GM23338 (cell line): ENCODE measurements around the gene NAA25. TPM values are rescaled to one million over a fixed set of nuclear protein-coding genes. Genes with fewer than 3 reads are reported as not detected.

Experiments
- ATAC-seq: fragments of 200-7000 bp; cut with Tn5 transposase; 3 replicates; pipeline ENCODE4 v1.9.1; 2020
- DNase-seq: peaks from one replicate; pipeline ENCODE4 v3.0.0-alpha.2; 2015; ENCODE audit warnings: low spot score
- H2AFZ ChIP-seq: fragments of 200-600 bp; sonication (generic); 2 replicates; pipeline ENCODE4 v1.8.0; 2016; ENCODE audit warnings: antibody characterized with exemption, mild to moderate bottlenecking, moderate library complexity
- H3F3A ChIP-seq: fragments of 200-600 bp; sonication (generic); replicated peaks from 2 replicates; pipeline ENCODE4 v1.8.0; 2017; ENCODE audit warnings: antibody characterized with exemption, mixed run types, low read depth
- H3K27ac ChIP-seq: fragments of 200-600 bp; sonication (generic); 2 replicates; pipeline ENCODE4 v1.6.1; 2016; ENCODE audit warnings: low read depth
- H3K27me3 ChIP-seq: fragments of 200-600 bp; sonication (generic); 2 replicates; pipeline ENCODE4 v1.8.0; 2016; ENCODE audit warnings: mild to moderate bottlenecking, mixed run types, moderate library complexity; ENCODE audit not compliant: insufficient read depth
- H3K36me3 ChIP-seq: fragments of 200-600 bp; sonication (generic); 2 replicates; pipeline ENCODE4 v1.8.0; 2016; ENCODE audit warnings: mild to moderate bottlenecking; ENCODE audit not compliant: insufficient read depth
- H3K4me1 ChIP-seq: fragments of 200-600 bp; sonication (generic); 2 replicates; pipeline ENCODE4 v1.8.0; 2016; ENCODE audit warnings: mild to moderate bottlenecking, moderate library complexity; ENCODE audit not compliant: insufficient read depth
- H3K4me2 ChIP-seq: fragments of 200-600 bp; sonication (generic); 2 replicates; pipeline ENCODE4 v1.7.1; 2017; ENCODE audit warnings: mixed run types
- H3K4me3 ChIP-seq: fragments of 200-600 bp; sonication (generic); 2 replicates; pipeline ENCODE4 v1.6.1; 2016; ENCODE audit warnings: mixed run types
- H3K79me2 ChIP-seq: fragments of 200-600 bp; sonication (generic); replicated peaks from 2 replicates; pipeline ENCODE4 v1.8.0; 2017; ENCODE audit warnings: mild to moderate bottlenecking; ENCODE audit not compliant: insufficient read depth
- H3K9me2 ChIP-seq: fragments of 200-600 bp; sonication (generic); 2 replicates; pipeline ENCODE4 v1.8.0; 2017; ENCODE audit not compliant: insufficient read depth
- H4K20me1 ChIP-seq: fragments of 200-600 bp; sonication (generic); replicated peaks from 2 replicates; pipeline ENCODE4 v1.8.0; 2017; ENCODE audit warnings: mild to moderate bottlenecking; ENCODE audit not compliant: insufficient read depth
- H3K27ac Mint-ChIP-seq: 2 replicates; pipeline ENCODE4 v1.8.0; 2020; ENCODE audit warnings: inconsistent platforms, mild to moderate bottlenecking, moderate library complexity, mixed read lengths
- H3K27me3 Mint-ChIP-seq: 3 replicates; pipeline ENCODE4 v1.8.0; 2022; ENCODE audit warnings: low read depth, mild to moderate bottlenecking, moderate library complexity, mixed read lengths, inconsistent platforms; ENCODE audit not compliant: insufficient read depth, poor library complexity
- H3K36me3 Mint-ChIP-seq: 3 replicates; pipeline ENCODE4 v1.8.0; 2021; ENCODE audit warnings: low read depth, mild to moderate bottlenecking, inconsistent platforms, moderate library complexity, mixed read lengths
- H3K4me1 Mint-ChIP-seq: 3 replicates; pipeline ENCODE4 v1.8.0; 2020; ENCODE audit warnings: mild to moderate bottlenecking, inconsistent platforms, mixed read lengths
- H3K4me3 Mint-ChIP-seq: 3 replicates; pipeline ENCODE4 v1.8.0; 2021; ENCODE audit warnings: moderate library complexity, mild to moderate bottlenecking, inconsistent platforms, mixed read lengths
- H3K9me3 Mint-ChIP-seq: 3 replicates; pipeline ENCODE4 v1.8.0; 2020; ENCODE audit warnings: moderate library complexity, mild to moderate bottlenecking, inconsistent platforms, mixed read lengths
- CREB1 ChIP-seq: fragments of 250-450 bp; sonication (Bioruptor Pico); IDR thresholded peaks from 2 replicates; pipeline ENCODE4 v1.5.0; 2020; ENCODE audit warnings: low read depth, mild to moderate bottlenecking, moderate library complexity
- EZH2 ChIP-seq: fragments of 200-600 bp; sonication (generic); IDR thresholded peaks from one replicate; pipeline ENCODE4 v1.8.0; 2017; ENCODE audit warnings: antibody characterized with exemption, mild to moderate bottlenecking, low read depth; ENCODE audit not compliant: unreplicated experiment
- EZH2phosphoT487 ChIP-seq: fragments of 200-600 bp; sonication (generic); IDR thresholded peaks from one replicate; pipeline ENCODE4 v1.8.1; 2018; ENCODE audit warnings: antibody characterized with exemption; ENCODE audit not compliant: unreplicated experiment
- JUNB ChIP-seq: IDR thresholded peaks from one replicate; pipeline ENCODE4 v1.6.1; 2016; ENCODE audit warnings: antibody characterized with exemption; ENCODE audit not compliant: unreplicated experiment
- NANOG ChIP-seq: IDR thresholded peaks from 2 replicates; pipeline ENCODE4 v1.6.1; 2016; ENCODE audit warnings: antibody characterized with exemption, borderline replicate concordance
- POLR2AphosphoS5 ChIP-seq: IDR thresholded peaks from 2 replicates; pipeline ENCODE4 v1.6.1; 2016; ENCODE audit warnings: antibody characterized with exemption, low read depth
- STAT1 ChIP-seq: IDR thresholded peaks from one replicate; pipeline ENCODE4 v1.6.1; 2016; ENCODE audit warnings: antibody characterized with exemption; ENCODE audit not compliant: unreplicated experiment
- ZNF114 ChIP-seq: fragments of 250-450 bp; sonication (Bioruptor Pico); IDR thresholded peaks from 2 replicates; pipeline ENCODE4 v1.5.0; 2020; ENCODE audit warnings: mild to moderate bottlenecking, moderate library complexity
- ZNF331 ChIP-seq: fragments of 250-450 bp; sonication (Bioruptor Pico); IDR thresholded peaks from 2 replicates; pipeline ENCODE4 v1.5.0; 2020; ENCODE audit warnings: low read depth, mild to moderate bottlenecking, moderate library complexity
- polyA plus RNA-seq: library from polyadenylated mRNA; unstranded; fragments of >200 nt; fragmentation: Nextera tagmentation; extraction: Ambion mirVana; gene quantifications from 2 replicates; pipeline ENCODE4 v1.2.1, GENCODE V29; 2016
- total RNA-seq: library from RNA; depleted of rRNA; stranded (reverse); fragments of >200 nt; shearing (Covaris generic); gene quantifications from 2 replicates; pipeline ENCODE4 v1.2.3, GENCODE V29; 2014
- TF ChIP-seq, protein P1 (sequence below): IDR thresholded peaks from one replicate; pipeline ENCODE4 v1.6.1; 2018; ENCODE audit warnings: antibody characterized with exemption; ENCODE audit not compliant: unreplicated experiment
- TF ChIP-seq, protein P2 (sequence below): fragments of 250-450 bp; sonication (Bioruptor Pico); IDR thresholded peaks from 2 replicates; pipeline ENCODE4 v1.5.0; 2020; ENCODE audit warnings: mild to moderate bottlenecking, moderate library complexity
- TF ChIP-seq, protein P3 (sequence below): IDR thresholded peaks from 2 replicates; pipeline ENCODE4 v1.6.1; 2016; ENCODE audit warnings: antibody characterized with exemption
- TF ChIP-seq, protein P4 (sequence below), 2 experiments: fragments of 200-600 bp in 1 of 2; sonication (generic) in 1 of 2; conservative IDR thresholded peaks; 2 replicates each; pipeline versions ENCODE4 v1.5.1 to v1.6.1; 2016 to 2017; ENCODE audit warnings: antibody characterized with exemption in 2 of 2, low read depth in 2 of 2, mild to moderate bottlenecking in 2 of 2, moderate library complexity in 1 of 2

The NAA25 gene
- total and polyA plus RNA-seq, 2 experiments from 2014 or later = 49.0 to 55.1 TPM

DNA sequence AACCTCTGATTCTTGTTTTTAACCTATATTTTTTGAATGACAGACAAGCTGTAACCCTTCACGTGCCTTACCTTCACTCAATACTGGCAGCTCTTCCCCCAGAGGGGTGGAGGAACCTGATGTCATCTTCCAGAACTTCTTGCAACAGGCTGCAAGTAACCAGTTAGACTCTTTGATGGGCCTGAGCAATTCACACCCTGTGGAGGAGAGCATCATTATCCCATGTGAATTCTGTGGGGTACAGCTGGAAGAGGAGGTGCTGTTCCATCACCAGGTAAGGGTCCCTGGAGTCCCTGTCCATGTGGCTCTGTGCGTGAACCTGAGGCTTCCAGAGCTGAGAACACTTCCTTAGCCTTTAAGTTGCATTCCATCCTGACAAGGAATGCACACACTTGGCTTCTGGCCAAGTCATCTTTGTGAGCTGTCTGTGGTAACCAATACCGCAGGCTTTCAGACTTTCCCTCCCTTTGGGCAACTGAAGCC lies 39.5 kb upstream of the NAA25 start:
- DNase-seq = no peak
- Histone ChIP-seq H3F3A (no peaks in the 10 kb centered on the region), H3K27ac (no peak overlapping the region), H3K4me1 (no peaks in the 10 kb centered on the region), H3K4me3 (no peak overlapping the region), H4K20me1 (0 out of 2 replicates have a peak, but pooled peaks cover 6% of the 10 kb centered on the region), H3K27me3 (no peaks in the 10 kb centered on the region), H2AFZ (no peak overlapping the region), H3K4me2 (no peak overlapping the region), H3K9me2 (no peaks in the 10 kb centered on the region), H3K36me3 (peaks cover 46% of the 10 kb centered on the region), H3K79me2 (no peaks in the 10 kb centered on the region)
- no peak overlapping the region for H3K4me3 Mint-ChIP-seq
- no peaks in the 10 kb centered on the region for H3K27me3 Mint-ChIP-seq
- peaks cover 51% of the 10 kb centered on the region for H3K36me3 Mint-ChIP-seq
- TF ChIP-seq, protein P1, sequence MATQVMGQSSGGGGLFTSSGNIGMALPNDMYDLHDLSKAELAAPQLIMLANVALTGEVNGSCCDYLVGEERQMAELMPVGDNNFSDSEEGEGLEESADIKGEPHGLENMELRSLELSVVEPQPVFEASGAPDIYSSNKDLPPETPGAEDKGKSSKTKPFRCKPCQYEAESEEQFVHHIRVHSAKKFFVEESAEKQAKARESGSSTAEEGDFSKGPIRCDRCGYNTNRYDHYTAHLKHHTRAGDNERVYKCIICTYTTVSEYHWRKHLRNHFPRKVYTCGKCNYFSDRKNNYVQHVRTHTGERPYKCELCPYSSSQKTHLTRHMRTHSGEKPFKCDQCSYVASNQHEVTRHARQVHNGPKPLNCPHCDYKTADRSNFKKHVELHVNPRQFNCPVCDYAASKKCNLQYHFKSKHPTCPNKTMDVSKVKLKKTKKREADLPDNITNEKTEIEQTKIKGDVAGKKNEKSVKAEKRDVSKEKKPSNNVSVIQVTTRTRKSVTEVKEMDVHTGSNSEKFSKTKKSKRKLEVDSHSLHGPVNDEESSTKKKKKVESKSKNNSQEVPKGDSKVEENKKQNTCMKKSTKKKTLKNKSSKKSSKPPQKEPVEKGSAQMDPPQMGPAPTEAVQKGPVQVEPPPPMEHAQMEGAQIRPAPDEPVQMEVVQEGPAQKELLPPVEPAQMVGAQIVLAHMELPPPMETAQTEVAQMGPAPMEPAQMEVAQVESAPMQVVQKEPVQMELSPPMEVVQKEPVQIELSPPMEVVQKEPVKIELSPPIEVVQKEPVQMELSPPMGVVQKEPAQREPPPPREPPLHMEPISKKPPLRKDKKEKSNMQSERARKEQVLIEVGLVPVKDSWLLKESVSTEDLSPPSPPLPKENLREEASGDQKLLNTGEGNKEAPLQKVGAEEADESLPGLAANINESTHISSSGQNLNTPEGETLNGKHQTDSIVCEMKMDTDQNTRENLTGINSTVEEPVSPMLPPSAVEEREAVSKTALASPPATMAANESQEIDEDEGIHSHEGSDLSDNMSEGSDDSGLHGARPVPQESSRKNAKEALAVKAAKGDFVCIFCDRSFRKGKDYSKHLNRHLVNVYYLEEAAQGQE = no peak
- TF ChIP-seq CREB1 (no peak), NANOG (no peak), EZH2 (no peak), ZNF114 (CRISPR knock-in tag) (no peak), JUNB (no peak), EZH2phosphoT487 (no peak), STAT1 (no peak), POLR2AphosphoS5 (no peak), ZNF331 (CRISPR knock-in tag) (no peak)
- TF ChIP-seq, protein P2, sequence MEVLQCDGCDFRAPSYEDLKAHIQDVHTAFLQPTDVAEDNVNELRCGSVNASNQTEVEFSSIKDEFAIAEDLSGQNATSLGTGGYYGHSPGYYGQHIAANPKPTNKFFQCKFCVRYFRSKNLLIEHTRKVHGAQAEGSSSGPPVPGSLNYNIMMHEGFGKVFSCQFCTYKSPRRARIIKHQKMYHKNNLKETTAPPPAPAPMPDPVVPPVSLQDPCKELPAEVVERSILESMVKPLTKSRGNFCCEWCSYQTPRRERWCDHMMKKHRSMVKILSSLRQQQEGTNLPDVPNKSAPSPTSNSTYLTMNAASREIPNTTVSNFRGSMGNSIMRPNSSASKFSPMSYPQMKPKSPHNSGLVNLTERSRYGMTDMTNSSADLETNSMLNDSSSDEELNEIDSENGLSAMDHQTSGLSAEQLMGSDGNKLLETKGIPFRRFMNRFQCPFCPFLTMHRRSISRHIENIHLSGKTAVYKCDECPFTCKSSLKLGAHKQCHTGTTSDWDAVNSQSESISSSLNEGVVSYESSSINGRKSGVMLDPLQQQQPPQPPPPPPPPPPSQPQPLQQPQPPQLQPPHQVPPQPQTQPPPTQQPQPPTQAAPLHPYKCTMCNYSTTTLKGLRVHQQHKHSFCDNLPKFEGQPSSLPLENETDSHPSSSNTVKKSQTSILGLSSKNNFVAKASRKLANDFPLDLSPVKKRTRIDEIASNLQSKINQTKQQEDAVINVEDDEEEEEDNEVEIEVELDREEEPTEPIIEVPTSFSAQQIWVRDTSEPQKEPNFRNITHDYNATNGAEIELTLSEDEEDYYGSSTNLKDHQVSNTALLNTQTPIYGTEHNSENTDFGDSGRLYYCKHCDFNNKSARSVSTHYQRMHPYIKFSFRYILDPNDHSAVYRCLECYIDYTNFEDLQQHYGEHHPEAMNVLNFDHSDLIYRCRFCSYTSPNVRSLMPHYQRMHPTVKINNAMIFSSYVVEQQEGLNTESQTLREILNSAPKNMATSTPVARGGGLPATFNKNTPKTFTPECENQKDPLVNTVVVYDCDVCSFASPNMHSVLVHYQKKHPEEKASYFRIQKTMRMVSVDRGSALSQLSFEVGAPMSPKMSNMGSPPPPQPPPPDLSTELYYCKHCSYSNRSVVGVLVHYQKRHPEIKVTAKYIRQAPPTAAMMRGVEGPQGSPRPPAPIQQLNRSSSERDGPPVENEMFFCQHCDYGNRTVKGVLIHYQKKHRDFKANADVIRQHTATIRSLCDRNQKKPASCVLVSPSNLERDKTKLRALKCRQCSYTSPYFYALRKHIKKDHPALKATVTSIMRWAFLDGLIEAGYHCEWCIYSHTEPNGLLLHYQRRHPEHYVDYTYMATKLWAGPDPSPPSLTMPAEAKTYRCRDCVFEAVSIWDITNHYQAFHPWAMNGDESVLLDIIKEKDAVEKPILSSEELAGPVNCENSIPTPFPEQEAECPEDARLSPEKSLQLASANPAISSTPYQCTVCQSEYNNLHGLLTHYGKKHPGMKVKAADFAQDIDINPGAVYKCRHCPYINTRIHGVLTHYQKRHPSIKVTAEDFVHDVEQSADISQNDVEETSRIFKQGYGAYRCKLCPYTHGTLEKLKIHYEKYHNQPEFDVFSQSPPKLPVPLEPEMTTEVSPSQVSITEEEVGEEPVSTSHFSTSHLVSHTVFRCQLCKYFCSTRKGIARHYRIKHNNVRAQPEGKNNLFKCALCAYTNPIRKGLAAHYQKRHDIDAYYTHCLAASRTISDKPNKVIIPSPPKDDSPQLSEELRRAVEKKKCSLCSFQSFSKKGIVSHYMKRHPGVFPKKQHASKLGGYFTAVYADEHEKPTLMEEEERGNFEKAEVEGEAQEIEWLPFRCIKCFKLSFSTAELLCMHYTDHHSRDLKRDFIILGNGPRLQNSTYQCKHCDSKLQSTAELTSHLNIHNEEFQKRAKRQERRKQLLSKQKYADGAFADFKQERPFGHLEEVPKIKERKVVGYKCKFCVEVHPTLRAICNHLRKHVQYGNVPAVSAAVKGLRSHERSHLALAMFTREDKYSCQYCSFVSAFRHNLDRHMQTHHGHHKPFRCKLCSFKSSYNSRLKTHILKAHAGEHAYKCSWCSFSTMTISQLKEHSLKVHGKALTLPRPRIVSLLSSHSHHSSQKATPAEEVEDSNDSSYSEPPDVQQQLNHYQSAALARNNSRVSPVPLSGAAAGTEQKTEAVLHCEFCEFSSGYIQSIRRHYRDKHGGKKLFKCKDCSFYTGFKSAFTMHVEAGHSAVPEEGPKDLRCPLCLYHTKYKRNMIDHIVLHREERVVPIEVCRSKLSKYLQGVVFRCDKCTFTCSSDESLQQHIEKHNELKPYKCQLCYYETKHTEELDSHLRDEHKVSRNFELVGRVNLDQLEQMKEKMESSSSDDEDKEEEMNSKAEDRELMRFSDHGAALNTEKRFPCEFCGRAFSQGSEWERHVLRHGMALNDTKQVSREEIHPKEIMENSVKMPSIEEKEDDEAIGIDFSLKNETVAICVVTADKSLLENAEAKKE (CRISPR knock-in tag) = no peak
- TF ChIP-seq, protein P3, sequence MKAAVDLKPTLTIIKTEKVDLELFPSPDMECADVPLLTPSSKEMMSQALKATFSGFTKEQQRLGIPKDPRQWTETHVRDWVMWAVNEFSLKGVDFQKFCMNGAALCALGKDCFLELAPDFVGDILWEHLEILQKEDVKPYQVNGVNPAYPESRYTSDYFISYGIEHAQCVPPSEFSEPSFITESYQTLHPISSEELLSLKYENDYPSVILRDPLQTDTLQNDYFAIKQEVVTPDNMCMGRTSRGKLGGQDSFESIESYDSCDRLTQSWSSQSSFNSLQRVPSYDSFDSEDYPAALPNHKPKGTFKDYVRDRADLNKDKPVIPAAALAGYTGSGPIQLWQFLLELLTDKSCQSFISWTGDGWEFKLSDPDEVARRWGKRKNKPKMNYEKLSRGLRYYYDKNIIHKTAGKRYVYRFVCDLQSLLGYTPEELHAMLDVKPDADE = no peak
- TF ChIP-seq, protein P4, sequence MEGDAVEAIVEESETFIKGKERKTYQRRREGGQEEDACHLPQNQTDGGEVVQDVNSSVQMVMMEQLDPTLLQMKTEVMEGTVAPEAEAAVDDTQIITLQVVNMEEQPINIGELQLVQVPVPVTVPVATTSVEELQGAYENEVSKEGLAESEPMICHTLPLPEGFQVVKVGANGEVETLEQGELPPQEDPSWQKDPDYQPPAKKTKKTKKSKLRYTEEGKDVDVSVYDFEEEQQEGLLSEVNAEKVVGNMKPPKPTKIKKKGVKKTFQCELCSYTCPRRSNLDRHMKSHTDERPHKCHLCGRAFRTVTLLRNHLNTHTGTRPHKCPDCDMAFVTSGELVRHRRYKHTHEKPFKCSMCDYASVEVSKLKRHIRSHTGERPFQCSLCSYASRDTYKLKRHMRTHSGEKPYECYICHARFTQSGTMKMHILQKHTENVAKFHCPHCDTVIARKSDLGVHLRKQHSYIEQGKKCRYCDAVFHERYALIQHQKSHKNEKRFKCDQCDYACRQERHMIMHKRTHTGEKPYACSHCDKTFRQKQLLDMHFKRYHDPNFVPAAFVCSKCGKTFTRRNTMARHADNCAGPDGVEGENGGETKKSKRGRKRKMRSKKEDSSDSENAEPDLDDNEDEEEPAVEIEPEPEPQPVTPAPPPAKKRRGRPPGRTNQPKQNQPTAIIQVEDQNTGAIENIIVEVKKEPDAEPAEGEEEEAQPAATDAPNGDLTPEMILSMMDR (conservative IDR thresholded peaks at IDR 0.05; ENCODE audit: low read depth in 2 of 2) = no peak
- no peak for ATAC-seq
- H3K4me1 Mint-ChIP-seq = no peaks in the 10 kb centered on the region
- H3K9me3 Mint-ChIP-seq = no peaks in the 10 kb centered on the region
- no peak overlapping the region for H3K27ac Mint-ChIP-seq
